ENCODE measurements around the gene EFNA2. TPM values are rescaled to one million over a fixed set of nuclear protein-coding genes. Genes with fewer than 3 reads are reported as not detected.
"Not testable (repeated sequence)": the region's sequence is repeated elsewhere in the genome, so short reads cannot be mapped to it uniquely, and the experiment has no call there.

EFNA2 gene
- total RNA-seq, 4 donors from 2014 or later, result not detected

- TF ChIP-seq POLR2A (IDR thresholded peaks at IDR 0.05; ENCODE audit: low read depth) (no peak), POLR2AphosphoS5 (IDR thresholded peaks at IDR 0.05) (no peak)
- TF ChIP-seq, protein P1, sequence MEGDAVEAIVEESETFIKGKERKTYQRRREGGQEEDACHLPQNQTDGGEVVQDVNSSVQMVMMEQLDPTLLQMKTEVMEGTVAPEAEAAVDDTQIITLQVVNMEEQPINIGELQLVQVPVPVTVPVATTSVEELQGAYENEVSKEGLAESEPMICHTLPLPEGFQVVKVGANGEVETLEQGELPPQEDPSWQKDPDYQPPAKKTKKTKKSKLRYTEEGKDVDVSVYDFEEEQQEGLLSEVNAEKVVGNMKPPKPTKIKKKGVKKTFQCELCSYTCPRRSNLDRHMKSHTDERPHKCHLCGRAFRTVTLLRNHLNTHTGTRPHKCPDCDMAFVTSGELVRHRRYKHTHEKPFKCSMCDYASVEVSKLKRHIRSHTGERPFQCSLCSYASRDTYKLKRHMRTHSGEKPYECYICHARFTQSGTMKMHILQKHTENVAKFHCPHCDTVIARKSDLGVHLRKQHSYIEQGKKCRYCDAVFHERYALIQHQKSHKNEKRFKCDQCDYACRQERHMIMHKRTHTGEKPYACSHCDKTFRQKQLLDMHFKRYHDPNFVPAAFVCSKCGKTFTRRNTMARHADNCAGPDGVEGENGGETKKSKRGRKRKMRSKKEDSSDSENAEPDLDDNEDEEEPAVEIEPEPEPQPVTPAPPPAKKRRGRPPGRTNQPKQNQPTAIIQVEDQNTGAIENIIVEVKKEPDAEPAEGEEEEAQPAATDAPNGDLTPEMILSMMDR (IDR thresholded peaks at IDR 0.05), result no peak
- Histone ChIP-seq H3K27me3 (peaks cover 0 to 88% (median 11%) of the 10 kb centered on the region in 4 donors), H3K4me1 (peaks cover 9 to 15% (median 10%) of the 10 kb centered on the region in 4 donors), H3K4me3 (no peak overlapping the region), H3K27ac (replicated peaks in 1 of 4) (no peak overlapping the region), H3K9me3 (no peaks in the 10 kb centered on the region), H3K36me3 (no peaks in the 10 kb centered on the region)
- DNase-seq (ENCODE audit: extremely low spot score), result no peak
- 40% methylated on average over 4 of the region's 13 CpGs for WGBS
- intact Hi-C loops (cut with DNase I), result no loop called here
Observed at GRCh38 chr19:1316466-1316865, 30.8 kb downstream of the EFNA2 start.

DNA sequence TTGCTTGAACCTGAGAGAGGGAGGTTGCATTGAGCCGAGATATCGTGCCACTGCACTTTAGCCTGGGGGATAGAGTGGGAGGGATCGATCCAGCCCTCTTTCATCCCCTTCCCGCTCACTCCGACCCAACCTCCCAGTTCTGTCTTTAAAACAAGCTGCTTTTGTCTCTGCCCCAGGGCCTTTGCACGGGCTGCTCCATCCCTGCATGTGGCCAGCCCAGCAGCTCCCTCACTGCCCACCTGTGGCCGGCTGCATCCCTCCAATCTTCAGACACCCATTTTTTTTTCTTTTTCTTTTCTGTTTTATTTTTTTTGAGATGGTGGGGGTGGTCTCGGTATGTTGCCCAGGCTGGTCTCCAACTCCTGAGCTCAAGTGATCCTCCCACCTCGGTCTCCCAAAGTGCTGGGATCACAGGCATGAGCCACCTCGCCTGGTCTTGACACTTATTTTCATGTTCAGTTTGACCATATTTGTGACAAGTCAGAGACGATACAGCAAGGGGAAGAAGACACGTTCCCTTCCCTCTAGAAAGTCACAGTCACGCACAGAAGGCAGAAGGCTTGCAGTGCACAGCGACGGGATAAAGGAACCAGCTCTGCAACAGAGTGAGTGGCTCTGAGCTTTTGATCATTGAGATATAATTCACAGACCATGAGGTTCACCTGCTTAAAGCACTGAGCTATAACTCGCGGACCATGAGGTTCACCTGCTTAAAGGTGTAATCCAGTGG is 31.8 kb downstream of the EFNA2 start:
- Histone ChIP-seq H3K9me3 (no peaks in the 10 kb centered on the region), H3K4me1 (peaks cover 9 to 15% (median 10%) of the 10 kb centered on the region in 4 donors), H3K36me3 (no peaks in the 10 kb centered on the region), H3K4me3 (no peak overlapping the region), H3K27ac (replicated peaks in 1 of 4) (no peak overlapping the region), H3K27me3 (peaks cover 0 to 88% (median 11%) of the 10 kb centered on the region in 4 donors)
- DNase-seq (ENCODE audit: extremely low spot score), result no peak
- WGBS, result 81% methylated on average over 17 of the region's 17 CpGs
- intact Hi-C loops (cut with DNase I), result no loop called here
- no peak for TF ChIP-seq EP300 (IDR thresholded peaks at IDR 0.05)
- TF ChIP-seq, protein P1 (IDR thresholded peaks at IDR 0.05), result no peak
- TF ChIP-seq POLR2AphosphoS5 (IDR thresholded peaks at IDR 0.05), result no peak
- TF ChIP-seq POLR2A (IDR thresholded peaks at IDR 0.05; ENCODE audit: low read depth), result no peak

- H3K4me1 ChIP-seq, result peaks cover 9 to 15% (median 10%) of the 10 kb centered on the region in 4 donors
- H3K9me3 ChIP-seq, result no peaks in the 10 kb centered on the region
- intact Hi-C loops (cut with DNase I), result no loop called here
- H3K27ac ChIP-seq (replicated peaks in 1 of 4), result no peak overlapping the region
- TF ChIP-seq, protein P1 (IDR thresholded peaks at IDR 0.05), result no peak
- TF ChIP-seq POLR2A (IDR thresholded peaks at IDR 0.05; ENCODE audit: low read depth) (no peak), EP300 (IDR thresholded peaks at IDR 0.05) (no peak), POLR2AphosphoS5 (IDR thresholded peaks at IDR 0.05) (no peak)
- H3K27me3 ChIP-seq, result peaks cover 0 to 86% (median 5%) of the 10 kb centered on the region in 4 donors
- no peaks in the 10 kb centered on the region for H3K36me3 ChIP-seq
- H3K4me3 ChIP-seq, result no peak overlapping the region
- no peak for DNase-seq (ENCODE audit: extremely low spot score)
- WGBS, result 60% methylated on average over 18 of the region's 46 CpGs
Observed at GRCh38 chr19:1318678-1319471, 33.2 kb downstream of the EFNA2 start.

DNA sequence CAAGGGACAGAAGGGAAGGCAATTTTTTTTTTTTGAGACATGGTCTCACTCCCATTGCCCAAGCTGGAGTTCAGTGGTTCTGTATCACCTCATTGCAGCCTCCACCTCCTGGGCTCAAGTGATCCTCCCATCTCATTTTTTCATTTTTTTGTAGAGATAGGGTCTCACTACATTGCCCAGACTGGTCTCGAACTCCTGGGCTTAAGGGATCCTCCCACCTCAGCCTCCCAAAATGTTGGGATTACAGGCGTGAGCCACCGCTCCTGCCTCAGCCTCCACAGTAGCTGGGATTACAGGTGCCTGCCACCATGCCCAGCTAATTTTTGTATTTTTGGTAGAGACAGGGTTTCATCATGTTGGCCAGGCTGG is 34.6 kb downstream of the EFNA2 start:
- DNase-seq (ENCODE audit: extremely low spot score); intact Hi-C loops (cut with DNase I): not testable (repeated sequence)

GRCh38 chr19:1321539-1321938 is 35.9 kb downstream of the EFNA2 start:
- peaks cover 5 to 19% (median 13%) of the 10 kb centered on the region in 4 donors for H3K4me1 ChIP-seq
- no peak overlapping the region for H3K27ac ChIP-seq (replicated peaks in 1 of 4)
- H3K36me3 ChIP-seq, result no peaks in the 10 kb centered on the region
- no peak overlapping the region for H3K4me3 ChIP-seq
- TF ChIP-seq POLR2AphosphoS5 (IDR thresholded peaks at IDR 0.05), result no peak
- TF ChIP-seq, protein P1 (IDR thresholded peaks at IDR 0.05), result no peak
- no peak for TF ChIP-seq EP300 (IDR thresholded peaks at IDR 0.05)
- no peak for TF ChIP-seq POLR2A (IDR thresholded peaks at IDR 0.05; ENCODE audit: low read depth)
- no peak for DNase-seq (ENCODE audit: extremely low spot score)
- intact Hi-C loops (cut with DNase I), result no loop called here
- H3K9me3 ChIP-seq, result no peaks in the 10 kb centered on the region
- whole genome bisulfite sequencing, result 81% methylated on average over 9 of the region's 9 CpGs
- peaks cover 0 to 82% (median under 1%) of the 10 kb centered on the region in 4 donors for H3K27me3 ChIP-seq

More for the DNA sequence above, 34.6 kb downstream of the EFNA2 start:
- peaks cover 13 to 23% (median 19%) of the 10 kb centered on the region in 4 donors for H3K4me1 ChIP-seq
- not testable (repeated sequence) for H3K36me3 ChIP-seq; H3K4me3 ChIP-seq; H3K9me3 ChIP-seq; H3K27ac ChIP-seq (replicated peaks in 1 of 4)
- H3K27me3 ChIP-seq, result peaks cover 0 to 82% (median 3%) of the 10 kb centered on the region in 4 donors
- 91% methylated on average over 3 of the region's 3 CpGs for WGBS
